Adrenal gland (tissue), 12 donors: ENCODE measurements around the gene SMYD1. TPM values are rescaled to one million over a fixed set of nuclear protein-coding genes. Genes with fewer than 3 reads are reported as not detected.

Experiments used
- DNase-seq, 7 donors: peaks; one replicate each; pipeline ENCODE4 v3.0.0-alpha.2; 2019 to 2020
- H3K27ac ChIP-seq, 5 donors: fragments of 200-600 bp; sonication (generic) in 4 of 5; 1 replicate in 3 of 5; 2 replicates in 2 of 5; pipeline versions ENCODE4 v1.5.1 to v1.8.0; 2016 to 2020; ENCODE audit warnings: mild to moderate bottlenecking in 1 of 5
- H3K27me3 ChIP-seq: fragments of 200-600 bp; 2 replicates; pipeline ENCODE4 v1.8.0; 2021
- H3K36me3 ChIP-seq, 2 donors: fragments of 200-600 bp; replicated peaks in 1 of 2; 1 replicate in 1 of 2; 2 replicates in 1 of 2; pipeline versions ENCODE4 v1.5.1 to v1.8.0; 2018 to 2022
- H3K4me1 ChIP-seq, 2 donors: fragments of 200-600 bp; replicated peaks in 1 of 2; 1 replicate in 1 of 2; 2 replicates in 1 of 2; pipeline versions ENCODE4 v1.5.1 to v1.8.0; 2018 to 2021
- H3K4me3 ChIP-seq, 4 donors: fragments of 200-600 bp; sonication (generic) in 3 of 4; one replicate each; pipeline ENCODE4 v1.5.1; 2016 to 2018
- H3K9me3 ChIP-seq, 3 donors: fragments of 200-600 bp; sonication (generic) in 1 of 3; replicated peaks in 1 of 3; 1 replicate in 2 of 3; 2 replicates in 1 of 3; pipeline versions ENCODE4 v1.5.1 to v1.8.0; 2016 to 2021
- POLR2A ChIP-seq, 2 donors: fragments of 450-650 bp; IDR thresholded peaks; one replicate each; pipeline ENCODE4 v1.6.1; 2017; ENCODE audit warnings: antibody characterized with exemption in 2 of 2, mild to moderate bottlenecking in 2 of 2, moderate library complexity in 1 of 2
- WGBS, 4 donors: extraction: QIAGEN DNeasy Blood & Tissue Kit in 2 of 4; methylation state at CpG; one replicate each; pipeline versions ENCODE4 v1.1.5 to v1.1.7; 2013 to 2017; 5-methylcytosine and 5-hydroxymethylcytosine counted together
- intact Hi-C, 2 donors: fragments of 100-400 bp; cut with DNase I; formaldehyde crosslinking; loops; one replicate each; pipeline versions ENCODE4 v1.14.1 to v1.15.0; 2022 to 2023
- polyA plus RNA-seq, 3 donors: library from polyadenylated mRNA; stranded (reverse); fragments of 200-250 nt in 2 of 3; fragments of 350-450 nt in 1 of 3; fragmentation: Illumina TruSeq in 1 of 3; extraction: RNeasy Lipid Tissue Mini Kit (QIAGEN cat#74804) in 1 of 3; gene quantifications; one replicate each; pipeline ENCODE4 v1.2.3, GENCODE V29; 2013 to 2014
- total RNA-seq, 9 donors: library from RNA; depleted of rRNA in 4 of 9; stranded (reverse); fragments of >200 nt in 4 of 9; fragments of 120-200 nt in 1 of 9; fragmentation: NEBNext Ultra II Directional in 1 of 9; extraction: Animal tissue kit (Norgen Biotek cat#: 25700) in 1 of 9; gene quantifications; one replicate each; pipeline versions ENCODE4 v1.1.0 to v1.2.4, GENCODE V29; 2013 to 2023
- TF ChIP-seq, protein P1 (sequence below), 6 experiments: fragments of 450-650 bp in 4 of 6; fragments of 200-600 bp in 2 of 6; sonication (generic) in 1 of 6; IDR thresholded peaks; 1 replicate in 5 of 6; 2 replicates in 1 of 6; pipeline versions ENCODE4 v1.5.1 to v1.8.0; 2016 to 2021; ENCODE audit warnings: antibody characterized with exemption in 6 of 6, mild to moderate bottlenecking in 2 of 6, moderate library complexity in 1 of 6
- donor health status: healthy with polysubstance abuse.
- donor health status: Bipolar disorder and iron deficiency.
- donor health status: DM: yes; HTN: yes; CAD: no.
- donor health status: DM: no; HTN: no; CAD: no.
- donor health status: DM: no; HTN: no; CAD: no.
- donor health status: DM: yes; HTN: yes; CAD: no.

The SMYD1 gene
- total and polyA plus RNA-seq, 12 donors = under 0.01 to 0.34 (median 0.07) TPM; not detected in 8

DNA sequence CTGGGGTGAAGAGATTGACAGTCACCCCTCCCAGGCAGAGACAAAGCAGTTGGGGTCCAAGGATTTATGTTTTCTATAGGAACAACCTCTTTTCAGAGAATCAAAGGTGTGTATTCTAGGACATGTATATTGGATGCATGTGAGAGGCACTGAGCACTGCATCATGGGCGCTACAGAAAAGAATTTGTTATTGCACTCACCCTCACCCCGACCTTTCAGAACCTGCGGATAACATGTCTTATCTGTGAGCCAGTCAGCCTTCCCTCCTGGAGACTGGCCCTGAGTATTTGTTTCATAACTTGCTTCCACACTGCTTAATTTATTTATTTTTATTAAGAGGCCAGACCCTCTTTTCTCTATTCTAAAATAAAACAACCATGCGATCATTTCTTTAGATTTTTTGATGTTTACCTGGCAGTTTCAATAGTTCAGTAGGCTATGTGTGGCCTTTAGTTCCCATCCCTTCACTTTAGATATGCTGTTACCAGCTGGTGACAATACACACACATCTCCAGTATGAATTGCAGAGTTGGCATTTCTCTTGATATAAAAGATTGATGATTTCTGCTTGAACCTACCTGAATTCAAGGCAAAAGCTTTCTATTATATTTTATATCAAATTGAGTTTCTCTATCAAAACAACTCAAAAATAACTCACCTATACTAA, 30.4 kb downstream of the SMYD1 start:
- H3K36me3 ChIP-seq = no peaks in the 10 kb centered on the region
- intact Hi-C loops = no loop called here
- TF ChIP-seq POLR2A (IDR thresholded peaks at IDR 0.05) = no peak
- TF ChIP-seq, protein P1, sequence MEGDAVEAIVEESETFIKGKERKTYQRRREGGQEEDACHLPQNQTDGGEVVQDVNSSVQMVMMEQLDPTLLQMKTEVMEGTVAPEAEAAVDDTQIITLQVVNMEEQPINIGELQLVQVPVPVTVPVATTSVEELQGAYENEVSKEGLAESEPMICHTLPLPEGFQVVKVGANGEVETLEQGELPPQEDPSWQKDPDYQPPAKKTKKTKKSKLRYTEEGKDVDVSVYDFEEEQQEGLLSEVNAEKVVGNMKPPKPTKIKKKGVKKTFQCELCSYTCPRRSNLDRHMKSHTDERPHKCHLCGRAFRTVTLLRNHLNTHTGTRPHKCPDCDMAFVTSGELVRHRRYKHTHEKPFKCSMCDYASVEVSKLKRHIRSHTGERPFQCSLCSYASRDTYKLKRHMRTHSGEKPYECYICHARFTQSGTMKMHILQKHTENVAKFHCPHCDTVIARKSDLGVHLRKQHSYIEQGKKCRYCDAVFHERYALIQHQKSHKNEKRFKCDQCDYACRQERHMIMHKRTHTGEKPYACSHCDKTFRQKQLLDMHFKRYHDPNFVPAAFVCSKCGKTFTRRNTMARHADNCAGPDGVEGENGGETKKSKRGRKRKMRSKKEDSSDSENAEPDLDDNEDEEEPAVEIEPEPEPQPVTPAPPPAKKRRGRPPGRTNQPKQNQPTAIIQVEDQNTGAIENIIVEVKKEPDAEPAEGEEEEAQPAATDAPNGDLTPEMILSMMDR (IDR thresholded peaks at IDR 0.05) = no peak
- no peak for DNase-seq
- 55 to 72% (median 61%) methylated on average over 4 of the region's 4 CpGs for WGBS, 4 donors
- H3K4me3 ChIP-seq = no peak overlapping the region
- no peaks in the 10 kb centered on the region for H3K4me1 ChIP-seq
- no peaks in the 10 kb centered on the region for H3K9me3 ChIP-seq
- H3K27me3 ChIP-seq = no peaks in the 10 kb centered on the region
- no peak overlapping the region for H3K27ac ChIP-seq

DNA sequence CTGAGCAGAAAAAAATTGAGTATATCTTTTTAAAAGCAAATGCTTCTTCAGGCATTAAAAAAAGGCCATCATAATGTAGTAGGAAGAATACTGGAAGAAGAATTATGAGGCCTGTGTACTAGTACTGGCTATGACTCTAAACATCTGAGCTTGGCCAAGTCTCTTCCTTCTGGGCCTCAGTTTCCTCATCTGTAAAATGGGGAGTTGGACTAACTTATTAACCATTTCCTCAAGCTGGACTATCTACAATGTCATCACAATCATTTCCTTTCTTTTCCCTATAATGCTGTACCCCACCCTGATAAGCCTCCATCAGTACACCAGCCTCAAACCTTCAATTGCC, 30.9 kb downstream of the SMYD1 start:
- H3K27me3 ChIP-seq = no peaks in the 10 kb centered on the region
- no peaks in the 10 kb centered on the region for H3K9me3 ChIP-seq
- no peak overlapping the region for H3K4me3 ChIP-seq
- no peak overlapping the region for H3K27ac ChIP-seq
- no peaks in the 10 kb centered on the region for H3K4me1 ChIP-seq
- TF ChIP-seq, protein P1 (IDR thresholded peaks at IDR 0.05) = no peak
- no peak for TF ChIP-seq POLR2A (IDR thresholded peaks at IDR 0.05)
- H3K36me3 ChIP-seq = no peaks in the 10 kb centered on the region
- intact Hi-C loops = no loop called here
- no peak for DNase-seq

DNA sequence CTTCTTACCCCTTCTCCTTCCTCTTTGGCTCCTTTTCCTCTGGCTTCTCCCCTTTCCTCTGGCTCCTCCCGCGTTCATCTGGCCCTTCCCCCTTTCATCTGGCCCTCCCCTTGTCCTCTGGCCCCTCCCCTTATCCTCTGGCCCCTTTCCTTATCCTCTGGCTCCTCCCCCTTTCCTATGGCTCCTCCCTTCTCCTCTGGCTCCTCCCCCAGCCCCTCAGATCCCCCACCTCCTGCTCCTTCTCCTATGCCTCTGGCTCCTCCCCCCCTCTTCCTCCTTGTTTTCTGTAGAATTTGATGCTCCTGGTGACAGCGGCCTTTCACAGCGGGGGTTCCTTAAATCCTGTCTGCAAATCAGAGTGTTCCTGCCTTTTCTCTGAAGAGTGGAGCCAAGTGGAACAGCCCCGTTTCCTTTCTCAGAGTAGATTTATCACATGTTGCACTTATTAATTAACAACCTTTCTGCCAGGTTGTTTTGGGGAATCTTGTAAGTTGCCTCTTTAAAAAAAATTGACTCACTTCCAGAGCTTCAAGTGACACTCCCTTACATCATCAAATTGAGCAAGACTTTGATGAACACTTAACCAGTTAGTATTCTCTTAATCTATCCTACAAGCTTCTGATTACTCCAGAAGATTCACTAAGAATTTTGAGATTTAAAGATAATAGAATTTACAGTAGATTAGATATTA, 32.3 kb downstream of the SMYD1 start:
- WGBS, 4 donors = 37 to 62% (median 44%) methylated on average over 5 of the region's 5 CpGs

DNA sequence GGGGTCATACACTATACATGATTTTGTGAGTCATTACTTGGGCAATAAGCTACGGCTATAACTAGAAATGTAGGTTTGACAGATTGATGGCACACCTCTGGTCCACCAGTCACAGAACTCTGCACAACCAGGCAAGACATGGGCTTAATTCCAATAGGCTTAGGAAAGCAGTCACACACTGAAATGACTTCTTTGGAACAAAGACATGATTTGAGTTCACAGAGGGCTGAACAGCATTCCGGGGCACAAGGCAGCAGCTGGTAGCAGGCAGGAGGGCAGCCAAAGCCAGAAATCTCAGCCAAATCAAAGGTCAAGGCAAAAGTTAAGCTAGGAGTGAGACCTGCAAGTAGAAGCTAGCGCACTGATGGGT, 32.8 kb downstream of the SMYD1 start:
- TF ChIP-seq, protein P1 (IDR thresholded peaks at IDR 0.05) = no peak
- no peak for TF ChIP-seq POLR2A (IDR thresholded peaks at IDR 0.05)
- intact Hi-C loops = no loop called here
- Histone ChIP-seq H3K9me3 (no peaks in the 10 kb centered on the region), H3K36me3 (no peaks in the 10 kb centered on the region), H3K27me3 (no peaks in the 10 kb centered on the region), H3K4me1 (no peaks in the 10 kb centered on the region), H3K4me3 (no peak overlapping the region), H3K27ac (no peak overlapping the region)
- DNase-seq = peak in 5 of 7 donors; percentile 8 to 37 (median 21)
- 32 to 56% (median 47%) methylated on average over 3 of the region's 3 CpGs for WGBS, 4 donors

More for the DNA sequence above, 32.3 kb downstream of the SMYD1 start:
- H3K4me3 ChIP-seq = no peak overlapping the region
- no peaks in the 10 kb centered on the region for H3K36me3 ChIP-seq
- no peak for TF ChIP-seq POLR2A (IDR thresholded peaks at IDR 0.05)
- TF ChIP-seq, protein P1 (IDR thresholded peaks at IDR 0.05) = no peak
- no peaks in the 10 kb centered on the region for H3K9me3 ChIP-seq
- no peaks in the 10 kb centered on the region for H3K4me1 ChIP-seq
- DNase-seq = no peak
- no peak overlapping the region for H3K27ac ChIP-seq
- H3K27me3 ChIP-seq = no peaks in the 10 kb centered on the region
- intact Hi-C loops = no loop called here
